WTC11 (cell line): ENCODE results near the gene CELF2. TPM values are rescaled to one million over a fixed set of nuclear protein-coding genes. Genes with fewer than 3 reads are reported as not detected.

ENCODE experiments used
- ATAC-seq: fragments of 200-7000 bp; cut with Tn5 transposase; 2 replicates; pipeline ENCODE4 v1.10.0; 2021; ENCODE audit warnings: mild to moderate bottlenecking, moderate library complexity
- CTCF ChIA-PET: fragments of 300-600 bp; sonication (Branson Sonifier 250); formaldehyde crosslinking; loops from one replicate; lab custom pipeline; 2021; ENCODE audit warnings: antibody characterized with exemption; lab: Charles Lee
- POLR2A ChIA-PET: fragments of 350-600 bp; sonication (Branson Sonifier 250); formaldehyde crosslinking; loops from one replicate; lab custom pipeline; 2021; ENCODE audit warnings: antibody characterized with exemption; lab: Charles Lee
- DNase-seq: peaks from one replicate; pipeline ENCODE4 v3.0.0; 2021; ENCODE audit warnings: low spot score
- H3K27ac Mint-ChIP-seq: 2 replicates; pipeline ENCODE4 v1.8.0; 2021; ENCODE audit warnings: mixed read lengths
- H3K27me3 Mint-ChIP-seq: 2 replicates; pipeline ENCODE4 v1.8.0; 2021; ENCODE audit warnings: low read depth, mild to moderate bottlenecking, moderate library complexity, mixed read lengths
- H3K36me3 Mint-ChIP-seq: 2 replicates; pipeline ENCODE4 v1.8.0; 2021; ENCODE audit warnings: mixed read lengths
- H3K4me1 Mint-ChIP-seq: 2 replicates; pipeline ENCODE4 v1.8.0; 2022; ENCODE audit warnings: mixed read lengths
- H3K4me3 Mint-ChIP-seq: 2 replicates; pipeline ENCODE4 v1.8.0; 2021; ENCODE audit warnings: mild to moderate bottlenecking, moderate library complexity, mixed read lengths
- H3K9me3 Mint-ChIP-seq: 2 replicates; pipeline ENCODE4 v1.8.0; 2021; ENCODE audit warnings: mixed read lengths
- ATF3 ChIP-seq: sonication (generic); formaldehyde crosslinking; conservative IDR thresholded peaks from 2 replicates; pipeline ENCODE4 v1.8.1; 2022; ENCODE audit warnings: mild to moderate bottlenecking, missing genetic modification reagents
- E2F1 ChIP-seq: sonication (generic); formaldehyde crosslinking; IDR thresholded peaks from 2 replicates; pipeline ENCODE4 v1.8.0; 2022; ENCODE audit warnings: mild to moderate bottlenecking, missing genetic modification reagents
- ERG ChIP-seq: fragments of 250-450 bp; sonication (Bioruptor Pico); IDR thresholded peaks from 2 replicates; pipeline ENCODE4 v1.8.0; 2021; ENCODE audit warnings: mild to moderate bottlenecking
- ESRRA ChIP-seq: sonication (generic); formaldehyde crosslinking; IDR thresholded peaks from 2 replicates; pipeline ENCODE4 v1.8.1; 2022; ENCODE audit warnings: mild to moderate bottlenecking, missing genetic modification reagents, borderline replicate concordance
- FOXJ3 ChIP-seq: sonication (generic); formaldehyde crosslinking; IDR thresholded peaks from 2 replicates; pipeline ENCODE4 v1.9.0; 2021; ENCODE audit warnings: missing genetic modification reagents, mild to moderate bottlenecking, borderline replicate concordance
- GRHL2 ChIP-seq: fragments of 250-450 bp; sonication (Bioruptor Pico); IDR thresholded peaks from 2 replicates; pipeline ENCODE4 v1.8.0; 2022; ENCODE audit warnings: mild to moderate bottlenecking, moderate library complexity; ENCODE audit not compliant: insufficient replicate concordance, severe bottlenecking
- HMGA2 ChIP-seq: fragments of 250-450 bp; sonication (Bioruptor Pico); IDR thresholded peaks from 2 replicates; pipeline ENCODE4 v1.4.0; 2021; ENCODE audit warnings: mild to moderate bottlenecking, moderate library complexity
- IRF2 ChIP-seq: sonication (generic); formaldehyde crosslinking; IDR thresholded peaks from 2 replicates; pipeline ENCODE4 v1.8.0; 2022; ENCODE audit warnings: low read depth, missing genetic modification reagents, borderline replicate concordance
- MLX ChIP-seq: sonication (generic); formaldehyde crosslinking; IDR thresholded peaks from 2 replicates; pipeline ENCODE4 v1.8.1; 2023; ENCODE audit warnings: mild to moderate bottlenecking, missing genetic modification reagents, moderate library complexity
- NFATC4 ChIP-seq: fragments of 250-450 bp; sonication (Bioruptor Pico); IDR thresholded peaks from 2 replicates; pipeline ENCODE4 v1.9.0; 2021; ENCODE audit warnings: mild to moderate bottlenecking
- NFE2L1 ChIP-seq: sonication (generic); formaldehyde crosslinking; IDR thresholded peaks from 2 replicates; pipeline ENCODE4 v1.8.1; 2023; ENCODE audit warnings: missing genetic modification reagents
- RELA ChIP-seq: sonication (generic); formaldehyde crosslinking; IDR thresholded peaks from 2 replicates; pipeline ENCODE4 v1.8.1; 2022; ENCODE audit warnings: missing genetic modification reagents, mild to moderate bottlenecking, borderline replicate concordance
- SOX15 ChIP-seq: fragments of 250-450 bp; sonication (Bioruptor Pico); IDR thresholded peaks from 2 replicates; pipeline ENCODE4 v1.9.0; 2021; ENCODE audit warnings: mild to moderate bottlenecking
- TCF7 ChIP-seq: sonication (generic); formaldehyde crosslinking; IDR thresholded peaks from 2 replicates; pipeline ENCODE4 v1.8.0; 2022; ENCODE audit warnings: mild to moderate bottlenecking, low read depth, missing genetic modification reagents, moderate library complexity
- TEAD1 ChIP-seq: sonication (generic); formaldehyde crosslinking; IDR thresholded peaks from 2 replicates; pipeline ENCODE4 v1.8.0; 2022; ENCODE audit warnings: mild to moderate bottlenecking, missing genetic modification reagents
- TP53 ChIP-seq: sonication (generic); formaldehyde crosslinking; IDR thresholded peaks from 2 replicates; pipeline ENCODE4 v1.8.1; 2023; ENCODE audit warnings: mild to moderate bottlenecking, missing genetic modification reagents
- USF1 ChIP-seq: sonication (generic); formaldehyde crosslinking; IDR thresholded peaks from 2 replicates; pipeline ENCODE4 v1.8.0; 2022; ENCODE audit warnings: mild to moderate bottlenecking, missing genetic modification reagents
- ZBTB21 ChIP-seq: sonication (generic); formaldehyde crosslinking; IDR thresholded peaks from 2 replicates; pipeline ENCODE4 v1.8.1; 2023; ENCODE audit warnings: mild to moderate bottlenecking, missing genetic modification reagents, borderline replicate concordance
- ZBTB43 ChIP-seq: sonication (generic); formaldehyde crosslinking; IDR thresholded peaks from 2 replicates; pipeline ENCODE4 v1.8.1; 2023; ENCODE audit warnings: mild to moderate bottlenecking, missing genetic modification reagents
- ZMAT4 ChIP-seq: fragments of 250-450 bp; sonication (Bioruptor Pico); IDR thresholded peaks from 2 replicates; pipeline ENCODE4 v1.9.0; 2021; ENCODE audit warnings: mild to moderate bottlenecking
- ZNF219 ChIP-seq: sonication (generic); formaldehyde crosslinking; IDR thresholded peaks from 2 replicates; pipeline ENCODE4 v1.8.0; 2023; ENCODE audit warnings: missing genetic modification reagents, mild to moderate bottlenecking, borderline replicate concordance
- ZNF396 ChIP-seq: fragments of 250-450 bp; sonication (Bioruptor Pico); IDR thresholded peaks from 2 replicates; pipeline ENCODE4 v1.8.0; 2021; ENCODE audit warnings: mild to moderate bottlenecking, moderate library complexity, borderline replicate concordance
- ZNF671 ChIP-seq: fragments of 250-450 bp; sonication (Bioruptor Pico); IDR thresholded peaks from 2 replicates; pipeline ENCODE4 v1.8.0; 2021; ENCODE audit warnings: mild to moderate bottlenecking
- ZSCAN18 ChIP-seq: fragments of 250-450 bp; sonication (Bioruptor Pico); IDR thresholded peaks from 2 replicates; pipeline ENCODE4 v2.1.2; 2022; ENCODE audit warnings: mild to moderate bottlenecking, moderate library complexity
- total RNA-seq: library from RNA; stranded (reverse); gene quantifications from 3 replicates; pipeline ENCODE4 v1.2.3, GENCODE V29; 2021

CELF2 gene
- total RNA-seq, 1 experiment from 2014 or later, result 24.6 TPM

GRCh38 chr10:11025978-11026377 is 8.3 kb downstream of the CELF2 start (continued):
- TF ChIP-seq ZMAT4 (CRISPR knock-in tag) (no peak), ZNF671 (no peak), ZBTB43 (CRISPR knock-in tag) (no peak), MLX (CRISPR knock-in tag) (no peak)

- no peak overlapping the region for H3K27ac Mint-ChIP-seq
- ChIA-PET POLR2A (no interaction called here), CTCF (interaction anchor here (1.1 kb wide), 1 partner anchor 9 kb away, joined by 5 read pairs; no protein-coding TSS in a partner anchor)
These were observed 9.1 kb downstream of the CELF2 start for GRCh38 chr10:11026773-11027172.

GRCh38 chr10:11034762-11035161 is 17.1 kb downstream of the CELF2 start:
- Mint-ChIP-seq H3K27ac (peak overlapping the region; percentile 43; the same call in 1 of the 2 replicates), H3K9me3 (no peaks in the 10 kb centered on the region), H3K4me1 (peaks cover 60% of the 10 kb centered on the region), H3K4me3 (no peak overlapping the region), H3K36me3 (no peaks in the 10 kb centered on the region), H3K27me3 (no peaks in the 10 kb centered on the region)
- ATAC-seq, result no peak
- DNase-seq, result no peak
- POLR2A ChIA-PET, result interaction anchor here (1.0 kb wide), 1 partner anchor 17 kb away, joined by 4 read pairs; the partner anchor contains the start of gene CELF2
- CTCF ChIA-PET, result interaction anchor here (0.8 to 2.7 kb wide), 10 partner anchors 12 to 236 kb away, joined by 3 to 13 read pairs (median 4); partner anchors contain the start of gene CELF2
- TF ChIP-seq IRF2 (no peak), NFE2L1 (CRISPR knock-in tag) (no peak), ESRRA (CRISPR knock-in tag) (no peak), TEAD1 (no peak), ZNF396 (no peak), USF1 (CRISPR knock-in tag) (no peak), TCF7 (CRISPR knock-in tag) (no peak), E2F1 (CRISPR knock-in tag) (no peak), ZNF219 (no peak), ERG (CRISPR knock-in tag) (no peak), FOXJ3 (CRISPR knock-in tag) (no peak), TP53 (CRISPR knock-in tag) (no peak)

More at GRCh38 chr10:11026773-11027172, 9.1 kb downstream of the CELF2 start:
- TF ChIP-seq SOX15 (CRISPR knock-in tag) (no peak), ZMAT4 (CRISPR knock-in tag) (no peak), ZBTB21 (CRISPR knock-in tag) (no peak), NFATC4 (no peak), RELA (CRISPR knock-in tag) (no peak), GRHL2 (CRISPR knock-in tag) (no peak), ATF3 (no peak), HMGA2 (CRISPR knock-in tag) (no peak), USF1 (CRISPR knock-in tag) (no peak), ZSCAN18 (no peak)
- TF ChIP-seq, all 79 proteins: peak for 0
- ATAC-seq (no peak), DNase-seq (no peak)
- Mint-ChIP-seq H3K36me3 (no peaks in the 10 kb centered on the region), H3K4me1 (peaks cover 54% of the 10 kb centered on the region), H3K9me3 (no peaks in the 10 kb centered on the region), H3K27me3 (no peaks in the 10 kb centered on the region), H3K4me3 (no peak overlapping the region)
